Keratinocyte (primary cell): Measurements from ENCODE around the gene USP54.
"Not testable (repeated sequence)": the region's sequence is repeated elsewhere in the genome, so short reads cannot be mapped to it uniquely, and the experiment has no call there.

Source experiments
- CTCF ChIP-seq, 3 experiments: IDR thresholded peaks in 1 of 3; conservative IDR thresholded peaks in 1 of 3; optimal IDR thresholded peaks in 1 of 3; 2 replicates in 2 of 3; 3 replicates in 1 of 3; pipeline versions ENCODE3 to v1.5.1; 2011; ENCODE audit warnings: low read length in 3 of 3, mild to moderate bottlenecking in 3 of 3, moderate library complexity in 2 of 3, control low read depth in 1 of 3, inconsistent platforms in 1 of 3; ENCODE audit not compliant: insufficient read depth in 2 of 3; ENCODE audit errors: extremely low read depth in 1 of 3
- EZH2 ChIP-seq: IDR thresholded peaks from one replicate; pipeline ENCODE4 v1.6.1; 2012; ENCODE audit warnings: inconsistent platforms, mild to moderate bottlenecking, low read length, moderate library complexity

GRCh38 chr10:73567025-73567424 is 24.1 kb downstream of the USP54 start:
- not testable (repeated sequence) for TF ChIP-seq EZH2; CTCF (optimal IDR thresholded peaks at IDR 0.05 in 1 of 3, IDR thresholded peaks at IDR 0.05 in 1 of 3, conservative IDR thresholded peaks at IDR 0.05 in 1 of 3; ENCODE audit: extremely low read depth in 1 of 3, insufficient read depth in 2 of 3, low read length in 3 of 3)
